Measurements from ENCODE around the gene LRP8.

Gene LRP8

DNA sequence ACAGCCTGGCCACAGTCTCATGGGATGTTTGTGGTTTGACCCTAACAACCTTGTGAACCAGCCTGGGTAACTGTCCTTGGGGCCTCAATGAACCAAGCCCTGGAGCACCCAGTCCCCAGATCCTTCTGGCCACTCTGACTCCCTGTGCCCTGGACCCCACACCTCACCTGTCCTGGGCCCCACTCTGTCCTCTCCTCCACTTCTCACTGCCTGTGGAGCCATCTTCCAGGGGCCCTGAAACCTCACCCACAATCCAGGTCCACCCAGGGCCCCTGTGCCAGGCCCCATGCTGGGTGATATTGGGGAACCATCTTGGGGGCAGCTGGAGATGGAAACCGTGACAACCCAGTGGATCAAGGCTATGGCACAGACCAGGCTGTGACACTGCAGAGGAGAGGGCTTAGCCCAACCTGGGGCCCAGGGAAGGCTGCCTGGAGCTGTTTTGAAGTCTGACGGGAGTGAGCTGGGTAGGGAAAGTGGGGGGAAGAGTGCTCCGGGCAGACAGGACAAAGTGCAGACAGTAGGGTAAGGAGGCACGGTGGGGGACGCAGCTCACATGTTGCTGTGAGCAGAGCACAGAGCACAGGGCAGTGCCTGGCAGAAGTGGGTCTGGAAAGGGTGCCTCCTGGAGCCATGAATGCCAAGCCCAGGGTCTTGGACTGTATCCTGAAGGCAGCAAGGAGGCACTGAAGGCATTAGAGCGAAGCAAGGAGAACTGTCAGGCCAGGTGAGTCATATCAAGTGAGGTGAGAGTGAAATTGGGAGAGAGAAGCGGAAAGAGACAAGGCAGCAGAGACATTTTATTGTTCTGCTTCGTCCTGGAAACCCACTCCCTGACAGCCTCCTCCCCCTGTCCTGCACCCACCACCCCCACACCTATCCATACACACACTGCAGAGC lies 12.1 kb upstream of the LRP8 start:
- no peak for DNase-seq

DNA sequence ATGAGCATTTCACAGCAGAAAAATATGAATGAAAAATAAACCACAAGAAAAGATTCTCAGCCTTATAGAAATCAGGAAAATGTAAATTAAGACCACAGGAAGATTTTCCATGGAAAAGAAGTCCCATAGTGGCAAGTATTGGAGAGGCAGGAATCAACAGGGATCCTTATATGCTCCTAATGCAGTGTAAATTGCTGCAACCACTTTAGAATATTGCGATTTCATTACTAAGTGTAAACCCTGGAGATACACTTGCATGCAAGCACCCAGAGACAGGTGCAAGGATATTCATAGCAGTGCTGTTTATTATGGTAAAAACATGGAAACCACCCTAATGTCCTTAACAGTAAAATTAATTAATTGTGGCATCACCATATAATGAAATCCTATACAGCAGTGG lies 10.6 kb upstream of the LRP8 start:
- DNase-seq = no peak

GRCh38 chr1:53337499-53337898 lies 9.6 kb upstream of the LRP8 start:
- DNase-seq = no peak

GRCh38 chr1:53336146-53336545 lies 8.3 kb upstream of the LRP8 start:
- no peak for DNase-seq

DNA sequence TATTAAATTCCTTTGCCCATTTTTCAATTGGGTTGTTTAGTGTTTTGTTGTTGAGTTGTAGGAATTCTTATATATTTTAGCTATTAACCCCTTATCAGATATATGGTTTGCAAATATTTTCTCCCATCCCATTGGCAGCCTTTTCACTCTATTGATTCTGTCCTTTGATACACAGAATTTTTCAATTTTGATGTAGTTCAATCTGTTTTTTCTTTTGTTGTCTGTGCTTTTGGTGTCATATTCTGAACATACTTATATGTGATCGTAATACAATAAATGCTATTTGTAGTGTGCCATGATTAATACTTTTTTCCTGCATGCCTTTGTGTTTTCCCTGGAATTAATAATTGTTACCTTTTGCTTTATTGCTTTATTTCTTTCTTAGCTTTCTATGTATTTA lies 7.8 kb upstream of the LRP8 start:
- DNase-seq = no peak

- no peak for DNase-seq
These were observed 6.9 kb upstream of the LRP8 start for GRCh38 chr1:53334781-53335180.

DNA sequence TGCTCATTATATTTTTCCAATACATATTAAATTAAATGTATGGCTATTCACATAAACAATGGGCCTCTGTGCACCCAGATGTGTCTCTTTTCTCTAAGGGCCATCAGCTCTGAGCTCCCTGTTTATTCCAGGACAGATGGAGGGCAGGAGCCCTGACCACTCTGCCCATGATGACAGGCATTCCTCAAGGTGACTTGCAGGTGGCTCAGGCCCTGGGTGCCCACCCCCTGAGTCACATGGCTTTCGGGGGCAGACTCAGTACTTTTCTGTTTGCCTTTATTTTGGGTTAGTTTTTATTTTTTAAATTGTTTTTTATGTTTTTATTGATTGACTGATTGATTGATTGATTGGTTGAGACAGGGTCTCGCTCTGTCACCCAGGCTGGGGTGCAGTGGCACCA lies 6.4 kb upstream of the LRP8 start:
- no peak for DNase-seq

- DNase-seq = no peak
These were observed 5.0 kb upstream of the LRP8 start for GRCh38 chr1:53332833-53333232.

DNA sequence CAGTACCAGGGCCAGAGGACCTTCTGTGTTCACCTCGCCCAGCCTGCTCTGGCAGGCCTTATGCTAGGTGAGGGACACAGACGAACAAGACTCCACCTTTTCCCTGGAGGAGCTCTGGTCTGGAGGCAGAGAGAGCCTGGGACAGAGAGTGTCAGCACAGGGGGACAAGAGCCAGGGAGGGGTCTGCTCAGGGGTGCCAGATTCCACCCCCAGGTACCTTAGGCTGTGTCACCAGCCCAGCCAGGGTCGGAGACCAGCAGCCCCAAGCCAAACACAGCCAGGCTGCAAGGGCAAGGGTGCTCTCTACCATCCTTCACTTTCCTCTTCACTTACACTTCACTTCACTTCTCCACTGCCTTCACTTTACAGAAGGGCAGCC lies 4.3 kb upstream of the LRP8 start:
- no peak for DNase-seq

DNA sequence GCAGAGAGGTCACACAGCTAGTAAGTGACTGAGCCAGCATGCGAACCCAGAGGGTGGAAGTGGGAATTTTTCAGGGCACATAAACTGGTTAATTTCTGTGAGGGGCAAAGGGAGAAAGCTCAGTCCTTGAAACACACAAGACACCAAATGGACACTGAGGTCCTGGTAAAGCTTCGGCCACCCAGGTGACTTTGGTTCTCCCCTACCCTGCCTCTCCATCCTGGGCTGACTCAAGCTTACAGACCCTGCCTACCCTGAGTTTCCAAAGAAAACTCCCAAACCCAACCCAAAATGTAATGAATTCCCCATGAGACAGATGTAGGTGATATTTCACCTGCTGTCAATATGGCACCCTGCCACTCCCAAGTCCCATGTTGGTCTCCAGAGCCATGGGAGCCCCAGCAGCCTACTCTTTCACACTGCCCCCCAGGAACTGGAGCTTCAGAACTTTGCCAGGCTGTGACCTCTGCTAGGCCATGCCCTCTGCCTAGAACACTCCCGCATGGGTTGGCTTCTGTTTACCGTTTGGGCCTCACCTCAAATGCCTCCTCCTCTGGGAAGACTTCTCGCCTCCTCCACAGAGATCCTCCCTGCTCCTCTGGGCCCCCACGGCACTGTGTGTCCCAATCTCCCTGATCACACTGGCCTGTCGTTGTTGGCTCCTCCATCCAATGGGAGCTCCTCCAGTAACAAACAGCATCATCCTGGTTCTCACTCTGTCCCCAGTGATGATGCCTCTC lies 3.7 kb upstream of the LRP8 start:
- no peak for DNase-seq

GRCh38 chr1:53330819-53331218 lies 2.9 kb upstream of the LRP8 start:
- DNase-seq = no peak

- DNase-seq = peak; percentile 6
These were observed 950 bp upstream of the LRP8 start for GRCh38 chr1:53328541-53329499.

DNA sequence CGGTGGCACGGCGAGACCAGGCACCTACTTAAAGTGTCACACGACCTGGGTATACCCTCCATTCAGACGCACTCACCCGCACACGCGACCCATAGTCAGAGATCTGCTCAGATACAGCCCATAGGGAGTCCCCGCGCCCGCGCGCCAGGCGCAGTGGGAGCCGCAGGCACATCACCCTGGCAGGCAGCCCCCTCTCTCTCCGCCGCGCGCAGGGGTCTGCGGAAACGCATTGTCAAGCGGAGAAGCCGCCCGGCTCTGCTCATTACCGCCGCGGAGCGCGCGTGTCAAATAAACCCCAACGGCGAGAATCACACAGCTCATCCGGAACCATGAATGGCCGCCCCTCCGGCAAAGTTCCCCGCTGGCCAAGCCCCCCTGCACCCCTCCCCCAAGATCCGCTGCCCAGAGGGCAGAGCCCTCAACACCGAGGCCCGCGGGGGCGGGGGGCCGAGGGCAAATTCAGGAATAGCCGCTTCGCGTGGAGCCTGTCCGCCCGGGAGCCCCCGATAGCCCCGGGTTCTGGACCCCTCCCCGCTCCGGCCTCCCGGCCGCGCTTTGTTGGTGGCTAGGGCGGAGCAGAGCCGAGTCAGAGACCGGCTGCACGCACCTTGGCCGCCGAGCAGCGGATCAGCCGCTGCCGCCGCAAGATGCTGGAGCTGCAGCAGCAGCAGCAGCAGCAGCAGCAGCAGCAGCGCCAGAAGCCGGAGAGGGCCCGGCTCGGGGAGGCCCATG lies 522 bp downstream of the LRP8 start:
- peak; percentile 37 for DNase-seq

GRCh38 chr1:53326598-53327181 lies 1.2 kb downstream of the LRP8 start:
- peak; percentile 8 for DNase-seq

- DNase-seq = peak; percentile 80
These were observed 1.7 kb downstream of the LRP8 start for GRCh38 chr1:53326088-53326597.

DNA sequence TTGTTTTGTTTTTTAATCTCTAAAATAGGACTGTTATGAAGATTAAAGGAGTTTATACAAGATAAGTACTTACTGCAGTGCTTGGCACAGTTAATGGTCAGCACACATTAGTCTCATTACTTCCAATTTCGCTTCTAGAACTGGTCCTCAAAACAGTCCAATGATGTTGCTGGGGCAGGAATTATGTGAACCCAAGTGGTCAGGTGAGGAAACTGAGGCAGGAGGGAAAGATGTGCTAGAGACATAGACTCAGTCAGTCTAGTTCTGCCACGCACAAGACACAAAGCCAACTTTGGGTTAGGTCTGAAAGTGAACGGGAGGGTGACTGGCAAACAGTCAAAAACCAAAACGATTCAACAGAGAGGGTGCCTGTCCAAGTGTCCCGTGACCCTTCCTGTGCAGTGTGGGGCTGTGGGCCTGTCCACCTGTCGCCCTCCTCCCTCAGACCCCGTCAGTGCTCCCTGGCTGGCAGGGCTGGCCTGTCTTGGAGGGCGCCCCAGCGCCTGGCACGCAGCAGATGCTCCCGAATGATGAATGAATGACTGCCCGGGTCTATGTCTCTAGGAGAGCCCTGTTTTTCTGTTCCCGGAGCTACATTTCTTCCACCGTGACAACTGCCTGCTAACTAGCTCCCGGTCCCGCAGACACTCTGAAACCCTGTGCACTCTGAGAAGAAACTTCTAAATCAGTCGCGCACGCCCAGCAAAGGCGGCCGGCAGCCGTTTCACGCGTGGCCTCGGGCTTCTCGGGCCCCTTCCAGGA lies 2.4 kb downstream of the LRP8 start:
- no peak for DNase-seq

- no peak for DNase-seq
These were observed 3.1 kb downstream of the LRP8 start for GRCh38 chr1:53324728-53325297.

GRCh38 chr1:53324321-53324720 lies 3.5 kb downstream of the LRP8 start:
- DNase-seq = no peak

GRCh38 chr1:53323316-53323715 lies 4.6 kb downstream of the LRP8 start:
- no peak for DNase-seq

- no peak for DNase-seq
These were observed 5.9 kb downstream of the LRP8 start for GRCh38 chr1:53321776-53322602.

All from activated CD4-positive, alpha-beta T cell treated with anti-CD3 and anti-CD28 coated beads, Interleukin-2, amount 50 U/mL, for 1 hour (primary cell).